HCT116 (cell line): ENCODE data around the gene GCNT2. TPM values are rescaled to one million over a fixed set of nuclear protein-coding genes. Genes with fewer than 3 reads are reported as not detected.

Source experiments
- ATAC-seq: fragments of 200-7000 bp; cut with Tn5 transposase; 2 replicates; pipeline ENCODE4 v1.9.1; 2020; ENCODE audit warnings: mild to moderate bottlenecking, moderate library complexity
- BruUV-seq: library from RNA; stranded (reverse); fragments of 400-500 nt; replicated peaks from 2 replicates; lab custom pipeline; 2021; lab: Mats Ljungman, UMichigan
- CTCF ChIA-PET: fragments of 300-600 bp; sonication (Branson Sonifier 250); formaldehyde crosslinking; loops from one replicate; lab custom pipeline; 2021; ENCODE audit warnings: antibody characterized with exemption; lab: Charles Lee
- POLR2A ChIA-PET: fragments of 300-600, 350-600 bp; sonication (Branson Sonifier 250); formaldehyde crosslinking; loops from one replicate; lab custom pipeline; 2021; ENCODE audit warnings: antibody characterized with exemption; lab: Charles Lee
- RAD21 ChIA-PET, 2 experiments: fragments of 300-600 bp; sonication (Branson Sonifier 250); formaldehyde crosslinking; loops; one replicate each; lab custom pipeline; 2023; ENCODE audit warnings: low total read pairs in 2 of 2; ENCODE audit not compliant: uncharacterized antibody in 2 of 2, unreplicated experiment in 2 of 2, low non-redundant PET in 1 of 2; lab: Charles Lee
- DNase-seq: peaks from one replicate; pipeline ENCODE4 v3.0.0-alpha.2; 2010; ENCODE audit warnings: low read depth, low spot score
- H2AFZ ChIP-seq: fragments of 200-600 bp; shearing (Covaris generic), sonication (generic); 2 replicates; pipeline ENCODE4 v1.6.1; 2017; ENCODE audit warnings: low read depth, mixed run types, mixed read lengths, antibody characterized with exemption, low read length; ENCODE audit not compliant: poor library complexity, severe bottlenecking
- H3K27ac ChIP-seq: 2 replicates; pipeline ENCODE4 v1.5.1; 2012; ENCODE audit warnings: low read depth, low read length
- H3K27me3 ChIP-seq: fragments of 200-600 bp; sonication (generic); 2 replicates; pipeline ENCODE4 v1.6.1; 2016; ENCODE audit warnings: mixed run types, low read length, mixed read lengths; ENCODE audit not compliant: insufficient read depth
- H3K36me3 ChIP-seq, 2 experiments: fragments of 200-500 bp in 1 of 2; fragments of 200-600 bp in 1 of 2; sonication (Bioruptor generic) in 1 of 2; sonication (generic) in 1 of 2; 2 replicates each; pipeline versions ENCODE4 v1.5.1 to v1.6.1; 2014 to 2016; ENCODE audit warnings: low read length in 2 of 2, inconsistent platforms in 1 of 2, mixed read lengths in 1 of 2, mixed run types in 1 of 2; ENCODE audit not compliant: insufficient read depth in 2 of 2, control insufficient read depth in 1 of 2
- H3K4me1 ChIP-seq, 2 experiments: fragments of 200-600 bp in 1 of 2; sonication (generic) in 1 of 2; 2 replicates each; pipeline versions ENCODE4 v1.5.1 to v1.6.1; 2012 to 2017; ENCODE audit warnings: low read length in 2 of 2, inconsistent platforms in 1 of 2, mild to moderate bottlenecking in 1 of 2, mixed read lengths in 1 of 2, mixed run types in 1 of 2, moderate library complexity in 1 of 2; ENCODE audit not compliant: insufficient read depth in 2 of 2, control insufficient read depth in 1 of 2
- H3K4me2 ChIP-seq: fragments of 200-600 bp; sonication (generic); 2 replicates; pipeline ENCODE4 v1.6.1; 2017; ENCODE audit warnings: mixed run types, low read length, mixed read lengths
- H3K4me3 ChIP-seq, 2 experiments: fragments of 200-600 bp in 1 of 2; sonication (generic) in 1 of 2; replicated peaks in 1 of 2; 2 replicates each; pipeline ENCODE4 v1.5.1; 2011 to 2016; ENCODE audit warnings: low read length in 2 of 2, control low read depth in 1 of 2, low read depth in 1 of 2, mild to moderate bottlenecking in 1 of 2, mixed read lengths in 1 of 2, mixed run types in 1 of 2
- H3K79me2 ChIP-seq: fragments of 200-600 bp; sonication (generic); 2 replicates; pipeline ENCODE4 v1.6.1; 2017; ENCODE audit warnings: mild to moderate bottlenecking, mixed run types, low read length, moderate library complexity, mixed read lengths; ENCODE audit not compliant: insufficient read depth
- H3K9ac ChIP-seq: fragments of 200-600 bp; sonication (generic); 2 replicates; pipeline ENCODE4 v1.6.1; 2016; ENCODE audit warnings: low read length, mixed read lengths
- H3K9me2 ChIP-seq: fragments of 200-600 bp; sonication (generic), shearing (Covaris generic); 2 replicates; pipeline ENCODE4 v1.6.1; 2017; ENCODE audit warnings: mixed run types, mild to moderate bottlenecking, moderate library complexity; ENCODE audit not compliant: insufficient read depth
- H3K9me3 ChIP-seq, 2 experiments: fragments of 200-500 bp in 1 of 2; fragments of 200-600 bp in 1 of 2; sonication (Bioruptor generic) in 1 of 2; sonication (generic) in 1 of 2; 2 replicates each; pipeline ENCODE4 v1.6.1; 2014 to 2017; ENCODE audit warnings: low read length in 2 of 2, mixed read lengths in 2 of 2, inconsistent platforms in 1 of 2, low read depth in 1 of 2, mild to moderate bottlenecking in 1 of 2, mixed run types in 1 of 2, moderate library complexity in 1 of 2; ENCODE audit not compliant: control insufficient read depth in 1 of 2, insufficient read depth in 1 of 2
- H4K20me1 ChIP-seq: fragments of 200-600 bp; sonication (generic), shearing (Covaris generic); 2 replicates; pipeline ENCODE4 v1.6.1; 2017; ENCODE audit warnings: mixed run types, mild to moderate bottlenecking, moderate library complexity; ENCODE audit not compliant: insufficient read depth
- ATF3 ChIP-seq: IDR thresholded peaks from 2 replicates; pipeline ENCODE4 v1.6.1; 2012
- CTCF ChIP-seq, 3 experiments: fragments of 200-600 bp in 1 of 3; sonication (generic) in 1 of 3; IDR thresholded peaks in 2 of 3; conservative IDR thresholded peaks in 1 of 3; 2 replicates each; pipeline ENCODE4 v1.5.1; 2012 to 2017; ENCODE audit warnings: low read depth in 2 of 3, low read length in 2 of 3, antibody characterized with exemption in 1 of 3, borderline replicate concordance in 1 of 3, control low read depth in 1 of 3, mild to moderate bottlenecking in 1 of 3, mixed read lengths in 1 of 3, mixed run types in 1 of 3, moderate library complexity in 1 of 3; ENCODE audit not compliant: insufficient read depth in 1 of 3
- EGR1 ChIP-seq: IDR thresholded peaks from 2 replicates; pipeline ENCODE4 v1.6.1; 2012; ENCODE audit warnings: low read depth
- EZH2phosphoT487 ChIP-seq: fragments of 200-600 bp; IDR thresholded peaks from 2 replicates; pipeline ENCODE4 v1.6.1; 2018; ENCODE audit warnings: antibody characterized with exemption, borderline replicate concordance
- JUND ChIP-seq: IDR thresholded peaks from 2 replicates; pipeline ENCODE4 v1.6.1; 2012
- MAX ChIP-seq: IDR thresholded peaks from 2 replicates; pipeline ENCODE4 v1.6.1; 2012
- POLR2AphosphoS5 ChIP-seq: IDR thresholded peaks from 2 replicates; pipeline ENCODE4 v1.6.1; 2011; ENCODE audit warnings: mild to moderate bottlenecking, low read depth, low read length, moderate library complexity
- SP1 ChIP-seq: IDR thresholded peaks from 2 replicates; pipeline ENCODE4 v1.6.1; 2012; ENCODE audit warnings: low read depth
- SRF ChIP-seq: IDR thresholded peaks from 2 replicates; pipeline ENCODE4 v1.6.1; 2012; ENCODE audit warnings: low read depth
- TCF7L2 ChIP-seq: IDR thresholded peaks from 2 replicates; pipeline ENCODE4 v1.7.0; 2011; ENCODE audit warnings: borderline replicate concordance, inconsistent platforms; ENCODE audit not compliant: insufficient read depth, insufficient read length; ENCODE audit errors: extremely low read depth
- YY1 ChIP-seq: IDR thresholded peaks from 2 replicates; pipeline ENCODE4 v1.6.1; 2011; ENCODE audit warnings: low read length, low read depth, moderate library complexity, mild to moderate bottlenecking; ENCODE audit not compliant: insufficient replicate concordance; ENCODE audit errors: extremely low read depth
- intact Hi-C: fragments of 100-400 bp; cut with micrococcal nuclease; formaldehyde crosslinking; loops from 2 replicates; pipeline ENCODE4 v1.10.0; 2022
- total RNA-seq: library from RNA; stranded (reverse); gene quantifications from one replicate; pipeline ENCODE4 v1.2.1, GENCODE V29; 2021; ENCODE audit not compliant: unreplicated experiment

The GCNT2 gene
- total RNA-seq, 1 experiment from 2014 or later: 0.74 TPM

- intact Hi-C loops: no loop called here
- Histone ChIP-seq H3K27me3 (no peaks in the 10 kb centered on the region), H3K9ac (no peak overlapping the region), H4K20me1 (no peaks in the 10 kb centered on the region), H3K4me2 (no peak overlapping the region), H3K36me3 (no peaks in the 10 kb centered on the region), H3K79me2 (no peaks in the 10 kb centered on the region), H3K4me3 (no peak overlapping the region), H3K4me1 (no peaks in the 10 kb centered on the region), H3K9me2 (no peaks in the 10 kb centered on the region), H2AFZ (no peak overlapping the region), H3K9me3 (no peaks in the 10 kb centered on the region), H3K27ac (no peak overlapping the region)
- CTCF ChIA-PET: no interaction called here
- BruUV-seq: no TSS peak
- RAD21 ChIA-PET: no interaction called here
- TF ChIP-seq JUND (no peak), MAX (no peak), TCF7L2 (no peak), SP1 (no peak), EZH2phosphoT487 (no peak), YY1 (no peak), CTCF (IDR thresholded peaks at IDR 0.05 in 2 of 3, conservative IDR thresholded peaks at IDR 0.05 in 1 of 3; ENCODE audit: borderline replicate concordance in 1 of 3, insufficient read depth in 1 of 3, low read depth in 2 of 3, low read length in 2 of 3) (no peak), EGR1 (no peak), POLR2AphosphoS5 (no peak), SRF (no peak), ATF3 (no peak)
- DNase-seq (no peak), ATAC-seq (no peak)
- POLR2A ChIA-PET: no interaction called here
Measured at GRCh38 chr6:10609038-10609437, 87.9 kb downstream of the GCNT2 start.
